RPMI8226 (cell line): ENCODE measurements around the gene MRPS33.
"Not testable (repeated sequence)": the region's sequence is repeated elsewhere in the genome, so short reads cannot be mapped to it uniquely, and the experiment has no call there.

ENCODE experiments used
- DNase-seq: peaks from one replicate; pipeline ENCODE4 v3.0.0-alpha.2; 2015

The MRPS33 gene

GRCh38 chr7:141012044-141012685, 2.6 kb downstream of the MRPS33 start:
- peak; percentile 82 for DNase-seq

GRCh38 chr7:141011443-141011842, 3.3 kb downstream of the MRPS33 start:
- no peak for DNase-seq

GRCh38 chr7:141003172-141004065, 11.3 kb downstream of the MRPS33 start:
- DNase-seq = peak; percentile 25

GRCh38 chr7:141001546-141001945, 13.2 kb downstream of the MRPS33 start:
- no peak for DNase-seq

- no peak for DNase-seq
These were observed 13.6 kb downstream of the MRPS33 start for GRCh38 chr7:141001122-141001521.

- DNase-seq = no peak
These were observed 16.0 kb downstream of the MRPS33 start for GRCh38 chr7:140998715-140999114.

GRCh38 chr7:140992422-140992821, 22.3 kb downstream of the MRPS33 start:
- no peak for DNase-seq

- DNase-seq = no peak
These were observed 24.4 kb downstream of the MRPS33 start for GRCh38 chr7:140990193-140990962.

- DNase-seq = no peak
These were observed 25.7 kb downstream of the MRPS33 start for GRCh38 chr7:140989068-140989467.

GRCh38 chr7:140983802-140984201, 30.9 kb downstream of the MRPS33 start:
- no peak for DNase-seq

- DNase-seq = peak; percentile 48
These were observed 32.2 kb downstream of the MRPS33 start for GRCh38 chr7:140982508-140982907.

GRCh38 chr7:140981951-140982350, 32.8 kb downstream of the MRPS33 start:
- DNase-seq = no peak

GRCh38 chr7:140977741-140978140, 37.0 kb downstream of the MRPS33 start:
- DNase-seq = no peak

- no peak for DNase-seq
These were observed 41.6 kb downstream of the MRPS33 start for GRCh38 chr7:140972876-140973829.

GRCh38 chr7:140972344-140972743, 42.4 kb downstream of the MRPS33 start:
- DNase-seq = no peak

GRCh38 chr7:140967438-140967837, 47.3 kb downstream of the MRPS33 start:
- DNase-seq = no peak

GRCh38 chr7:140966561-140967233, 48.1 kb downstream of the MRPS33 start:
- no peak for DNase-seq

GRCh38 chr7:140961117-140961516, 53.6 kb downstream of the MRPS33 start:
- no peak for DNase-seq

- DNase-seq = not testable (repeated sequence)
These were observed 57.8 kb downstream of the MRPS33 start for GRCh38 chr7:140956997-140957396.
